ENCODE results near the gene TXNDC2. TPM values are rescaled to one million over a fixed set of nuclear protein-coding genes. Genes with fewer than 3 reads are reported as not detected.

Gene TXNDC2
- total and polyA plus RNA-seq, 7 experiments from 2014 or later, result 0.07 TPM; not detected in 6

DNA sequence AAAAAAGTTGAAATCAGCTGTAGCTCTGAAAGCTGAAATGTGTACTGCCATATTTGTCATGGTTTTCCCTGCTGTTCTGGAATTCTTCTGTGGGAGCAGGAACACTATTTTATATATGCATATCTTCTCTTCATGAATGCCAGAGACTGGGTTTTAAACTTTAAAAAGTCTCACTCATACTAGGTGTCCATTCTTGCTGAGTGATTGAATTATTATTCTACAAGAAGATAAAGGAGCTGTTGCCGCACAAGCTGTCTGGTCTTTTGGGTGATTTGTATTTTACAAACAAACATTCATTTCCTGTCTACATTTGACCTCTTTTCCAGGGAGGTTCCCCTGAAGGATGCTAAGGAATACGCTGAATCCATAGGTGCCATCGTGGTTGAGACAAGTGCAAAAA, 40.5 kb upstream of the TXNDC2 start:
- Histone ChIP-seq H3K4me3 (ENCODE audit: low read length) (no peak overlapping the region), H3K36me3 (ENCODE audit: control insufficient read depth in 2 of 3, insufficient read depth in 3 of 3, low read length in 3 of 3) (no peaks in the 10 kb centered on the region), H3K27me3 (ENCODE audit: control insufficient read depth in 2 of 2, insufficient read depth in 2 of 2, low read length in 2 of 2) (no peaks in the 10 kb centered on the region), H3K27ac (ENCODE audit: low read depth, low read length) (no peak overlapping the region), H3K4me1 (ENCODE audit: control insufficient read depth in 2 of 2, insufficient read depth in 2 of 2, low read length in 2 of 2) (no peaks in the 10 kb centered on the region), H3K9me3 (ENCODE audit: control insufficient read depth in 2 of 3, low read length in 3 of 3) (no peaks in the 10 kb centered on the region)
- ChIA-PET POLR2A (no interaction called here), CTCF (no interaction called here)
- H3K4me3 Mint-ChIP-seq, result no peak overlapping the region
- ATAC-seq (no peak), DNase-seq (no peak)
- peaks cover 0 to 2% (median 0%) of the 10 kb centered on the region in 11 donors for H3K9me3 Mint-ChIP-seq
- no peak overlapping the region for H3K27ac Mint-ChIP-seq
- peaks cover 0 to 7% (median 0%) of the 10 kb centered on the region in 7 donors for H3K4me1 Mint-ChIP-seq
- peaks cover 0 to 3% (median 0%) of the 10 kb centered on the region in 5 donors for H3K36me3 Mint-ChIP-seq
- intact Hi-C loops (cut with micrococcal nuclease), result no loop called here
- H3K27me3 Mint-ChIP-seq, result peaks cover 17 to 43% (median 28%) of the 10 kb centered on the region in 5 donors

GRCh38 chr18:9846162-9846925, 39.4 kb upstream of the TXNDC2 start:
- Mint-ChIP-seq H3K4me3 (no peak overlapping the region), H3K36me3 (peaks cover 0 to 3% (median 0%) of the 10 kb centered on the region in 5 donors), H3K9me3 (peaks cover 0 to 2% (median 0%) of the 10 kb centered on the region in 11 donors), H3K4me1 (peaks cover 0 to 7% (median 0%) of the 10 kb centered on the region in 7 donors), H3K27me3 (peaks cover 17 to 46% (median 28%) of the 10 kb centered on the region in 5 donors), H3K27ac (no peak overlapping the region)
- ChIA-PET CTCF (no interaction called here), POLR2A (no interaction called here)
- Histone ChIP-seq H3K4me3 (ENCODE audit: low read length) (no peak overlapping the region), H3K27ac (ENCODE audit: low read depth, low read length) (no peak overlapping the region), H3K36me3 (ENCODE audit: control insufficient read depth in 2 of 3, insufficient read depth in 3 of 3, low read length in 3 of 3) (no peaks in the 10 kb centered on the region), H3K4me1 (ENCODE audit: control insufficient read depth in 2 of 2, insufficient read depth in 2 of 2, low read length in 2 of 2) (no peaks in the 10 kb centered on the region), H3K27me3 (ENCODE audit: control insufficient read depth in 2 of 2, insufficient read depth in 2 of 2, low read length in 2 of 2) (no peaks in the 10 kb centered on the region), H3K9me3 (ENCODE audit: control insufficient read depth in 2 of 3, low read length in 3 of 3) (no peaks in the 10 kb centered on the region)
- ATAC-seq (no peak), DNase-seq (no peak)
- intact Hi-C loops (cut with micrococcal nuclease), result no loop called here

DNA sequence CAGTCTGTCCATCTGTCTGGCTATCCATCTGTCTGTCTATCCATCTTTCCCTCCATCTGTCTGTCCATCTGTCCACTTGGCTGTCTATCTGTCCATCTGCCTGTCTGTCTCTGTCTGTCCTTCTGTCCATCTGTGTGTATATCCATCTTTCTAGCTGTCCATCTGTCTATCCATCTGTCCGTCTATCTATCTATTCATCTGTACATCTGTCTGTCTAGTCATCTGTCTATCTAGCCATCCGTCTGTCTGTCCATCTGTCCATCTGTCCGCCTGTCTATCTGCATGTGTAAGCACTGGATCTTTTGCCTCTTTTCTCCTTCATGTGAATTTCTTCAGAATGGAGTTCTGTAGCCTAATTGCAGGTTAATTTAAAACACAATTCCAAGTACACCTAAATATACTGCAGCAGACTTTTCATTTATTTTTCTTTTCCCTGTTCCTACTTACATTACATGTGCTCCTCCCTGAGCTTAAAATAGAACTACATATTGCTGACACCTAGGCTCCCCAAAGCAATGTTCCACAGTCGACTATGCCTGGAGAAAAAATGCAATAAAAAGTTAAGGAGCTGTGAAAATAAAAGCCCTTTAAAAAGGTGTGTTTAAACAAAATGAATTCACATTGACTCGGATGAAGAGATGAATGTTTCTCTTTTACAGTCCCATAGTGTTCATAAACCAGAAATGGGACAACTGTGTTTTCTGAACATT, 37.4 kb upstream of the TXNDC2 start:
- Histone ChIP-seq H3K36me3 (ENCODE audit: control insufficient read depth in 2 of 3, insufficient read depth in 3 of 3, low read length in 3 of 3) (no peaks in the 10 kb centered on the region), H3K4me3 (ENCODE audit: low read length) (no peak overlapping the region), H3K27ac (ENCODE audit: low read depth, low read length) (no peak overlapping the region), H3K9me3 (ENCODE audit: control insufficient read depth in 2 of 3, low read length in 3 of 3) (no peaks in the 10 kb centered on the region), H3K4me1 (ENCODE audit: control insufficient read depth in 2 of 2, insufficient read depth in 2 of 2, low read length in 2 of 2) (no peaks in the 10 kb centered on the region), H3K27me3 (ENCODE audit: control insufficient read depth in 2 of 2, insufficient read depth in 2 of 2, low read length in 2 of 2) (no peaks in the 10 kb centered on the region)
- intact Hi-C loops (cut with micrococcal nuclease), result no loop called here
- ATAC-seq (no peak), DNase-seq (no peak)
- ChIA-PET POLR2A (no interaction called here), CTCF (no interaction called here)
- peaks cover 17 to 46% (median 30%) of the 10 kb centered on the region in 5 donors for H3K27me3 Mint-ChIP-seq
- H3K36me3 Mint-ChIP-seq, result peaks cover 0 to 3% (median 0%) of the 10 kb centered on the region in 5 donors
- peaks cover 0 to 9% (median 0%) of the 10 kb centered on the region in 7 donors for H3K4me1 Mint-ChIP-seq
- H3K4me3 Mint-ChIP-seq, result no peak overlapping the region
- H3K27ac Mint-ChIP-seq, result no peak overlapping the region
- H3K9me3 Mint-ChIP-seq, result peaks cover 0 to 2% (median 0%) of the 10 kb centered on the region in 11 donors

GRCh38 chr18:9849407-9850283, 36.1 kb upstream of the TXNDC2 start:
- peaks cover 17 to 43% (median 30%) of the 10 kb centered on the region in 5 donors for H3K27me3 Mint-ChIP-seq
- no peak overlapping the region for H3K4me3 ChIP-seq (ENCODE audit: low read length)
- intact Hi-C loops (cut with micrococcal nuclease), result no loop called here
- no peak overlapping the region for H3K27ac ChIP-seq (ENCODE audit: low read depth, low read length)
- H3K4me1 Mint-ChIP-seq, result peaks cover 0 to 9% (median 0%) of the 10 kb centered on the region in 7 donors
- H3K36me3 ChIP-seq (ENCODE audit: control insufficient read depth in 2 of 3, insufficient read depth in 3 of 3, low read length in 3 of 3), result no peaks in the 10 kb centered on the region
- CTCF ChIA-PET, result no interaction called here
- H3K9me3 ChIP-seq (ENCODE audit: control insufficient read depth in 2 of 3, low read length in 3 of 3), result no peaks in the 10 kb centered on the region
- POLR2A ChIA-PET, result no interaction called here
- no peak overlapping the region for H3K4me3 Mint-ChIP-seq
- ATAC-seq (peak; percentile 87), DNase-seq (no peak)
- H3K27ac Mint-ChIP-seq, result no peak overlapping the region
- H3K9me3 Mint-ChIP-seq, result peaks cover 0 to 2% (median 0%) of the 10 kb centered on the region in 11 donors
- no peaks in the 10 kb centered on the region for H3K27me3 ChIP-seq (ENCODE audit: control insufficient read depth in 2 of 2, insufficient read depth in 2 of 2, low read length in 2 of 2)
- H3K36me3 Mint-ChIP-seq, result peaks cover 0 to 3% (median 0%) of the 10 kb centered on the region in 5 donors
- no peaks in the 10 kb centered on the region for H3K4me1 ChIP-seq (ENCODE audit: control insufficient read depth in 2 of 2, insufficient read depth in 2 of 2, low read length in 2 of 2)

DNA sequence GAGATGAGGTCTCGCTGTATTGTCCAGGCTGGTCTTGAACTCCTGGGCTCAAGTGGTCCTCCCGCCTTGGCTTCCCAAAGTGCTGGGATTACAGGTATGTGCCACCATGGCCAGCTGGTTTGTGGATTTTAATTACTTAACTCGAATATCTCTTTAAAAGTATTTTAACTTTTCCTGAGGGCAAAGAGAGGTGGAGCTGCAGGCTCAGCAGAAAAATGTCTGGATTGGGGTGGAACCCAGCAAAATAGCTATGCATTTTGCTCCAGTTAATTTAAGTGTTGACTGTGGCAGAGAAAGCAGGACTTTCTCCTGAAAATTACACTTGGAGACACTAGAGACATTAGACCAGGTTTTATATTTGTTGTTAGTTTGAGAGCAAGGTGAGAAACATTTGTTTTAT, 35.5 kb upstream of the TXNDC2 start:
- H3K4me3 ChIP-seq (ENCODE audit: low read length), result no peak overlapping the region
- ChIA-PET CTCF (no interaction called here), POLR2A (no interaction called here)
- no peaks in the 10 kb centered on the region for H3K9me3 ChIP-seq (ENCODE audit: control insufficient read depth in 2 of 3, low read length in 3 of 3)
- Mint-ChIP-seq H3K27ac (no peak overlapping the region), H3K9me3 (peaks cover 0 to 2% (median 0%) of the 10 kb centered on the region in 11 donors), H3K27me3 (peaks cover 17 to 39% (median 30%) of the 10 kb centered on the region in 5 donors), H3K36me3 (peaks cover 0 to 3% (median 0%) of the 10 kb centered on the region in 5 donors), H3K4me1 (peaks cover 0 to 9% (median 0%) of the 10 kb centered on the region in 7 donors), H3K4me3 (no peak overlapping the region)
- no peak for DNase-seq
- H3K27ac ChIP-seq (ENCODE audit: low read depth, low read length), result no peak overlapping the region
- H3K4me1 ChIP-seq (ENCODE audit: control insufficient read depth in 2 of 2, insufficient read depth in 2 of 2, low read length in 2 of 2), result no peaks in the 10 kb centered on the region
- H3K36me3 ChIP-seq (ENCODE audit: control insufficient read depth in 2 of 3, insufficient read depth in 3 of 3, low read length in 3 of 3), result no peaks in the 10 kb centered on the region
- no peaks in the 10 kb centered on the region for H3K27me3 ChIP-seq (ENCODE audit: control insufficient read depth in 2 of 2, insufficient read depth in 2 of 2, low read length in 2 of 2)
- no peak for ATAC-seq
- intact Hi-C loops (cut with micrococcal nuclease), result no loop called here

- peak; percentile 69 for ATAC-seq
- no peak overlapping the region for H3K4me3 Mint-ChIP-seq
- Histone ChIP-seq H3K9me3 (ENCODE audit: control insufficient read depth in 2 of 3, low read length in 3 of 3) (no peaks in the 10 kb centered on the region), H3K27me3 (ENCODE audit: control insufficient read depth in 2 of 2, insufficient read depth in 2 of 2, low read length in 2 of 2) (no peaks in the 10 kb centered on the region), H3K36me3 (ENCODE audit: control insufficient read depth in 2 of 3, insufficient read depth in 3 of 3, low read length in 3 of 3) (no peaks in the 10 kb centered on the region), H3K4me3 (ENCODE audit: low read length) (no peak overlapping the region), H3K4me1 (ENCODE audit: control insufficient read depth in 2 of 2, insufficient read depth in 2 of 2, low read length in 2 of 2) (no peaks in the 10 kb centered on the region), H3K27ac (ENCODE audit: low read depth, low read length) (no peak overlapping the region)
- intact Hi-C loops (cut with micrococcal nuclease), result no loop called here
- ChIA-PET CTCF (no interaction called here), POLR2A (no interaction called here)
- DNase-seq, result no peak
- no peak overlapping the region for H3K27ac Mint-ChIP-seq
- peaks cover 0 to 9% (median 0%) of the 10 kb centered on the region in 7 donors for H3K4me1 Mint-ChIP-seq
- H3K9me3 Mint-ChIP-seq, result peaks cover 0 to 2% (median 0%) of the 10 kb centered on the region in 11 donors
- peaks cover 0 to 3% (median 0%) of the 10 kb centered on the region in 5 donors for H3K36me3 Mint-ChIP-seq
- H3K27me3 Mint-ChIP-seq, result peaks cover 17 to 48% (median 33%) of the 10 kb centered on the region in 5 donors
Observed at GRCh38 chr18:9851511-9851910, 34.3 kb upstream of the TXNDC2 start.
